Measurements from ENCODE around the gene FRMD4A. TPM values are rescaled to one million over a fixed set of nuclear protein-coding genes. Genes with fewer than 3 reads are reported as not detected.
"Not testable (repeated sequence)": the region's sequence is repeated elsewhere in the genome, so short reads cannot be mapped to it uniquely, and the experiment has no call there.

Gene FRMD4A
- total RNA-seq, 2 experiments from 2014 or later = 0.30 to 0.35 TPM

DNA sequence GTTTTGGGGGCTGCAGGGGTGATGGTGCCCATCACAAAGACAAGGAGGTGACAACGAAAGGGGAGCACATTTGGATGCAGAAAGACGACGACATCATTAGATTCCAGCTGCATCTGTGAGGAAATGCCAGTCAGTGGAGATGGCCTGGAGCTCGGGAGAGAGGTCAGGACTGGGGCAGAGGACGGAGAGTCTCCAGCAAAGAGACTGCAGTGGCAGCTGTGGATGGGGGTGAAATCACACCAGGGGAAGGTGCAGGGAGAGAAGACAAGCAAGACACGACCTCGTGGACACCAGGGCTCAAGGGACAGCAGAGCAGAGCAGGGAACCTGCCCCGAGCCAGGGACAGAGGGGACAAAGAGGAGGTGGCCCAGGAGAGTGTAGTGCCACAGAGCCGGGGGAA, 540.5 kb downstream of the FRMD4A start:
- DNase-seq = no peak
- H3K27ac Mint-ChIP-seq = no peak overlapping the region

DNA sequence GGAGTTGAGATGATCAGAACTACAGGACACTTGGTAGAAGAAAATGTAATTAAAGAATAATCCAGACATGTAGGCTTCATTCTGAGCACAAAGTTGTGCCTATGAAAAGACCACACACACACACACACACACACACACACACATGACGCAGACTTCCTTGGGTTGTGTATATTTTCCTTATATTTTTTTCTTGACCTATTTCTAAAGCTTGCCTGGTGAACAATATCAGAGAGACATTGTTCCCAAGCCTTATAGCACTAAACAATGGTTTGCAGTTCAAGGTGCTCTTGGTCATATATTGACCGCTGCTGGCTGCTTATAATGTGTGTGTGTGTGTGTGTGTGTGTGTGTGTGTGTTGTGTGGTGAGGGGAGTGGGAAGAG, 541.3 kb downstream of the FRMD4A start:
- H3K9me3 Mint-ChIP-seq = no peaks in the 10 kb centered on the region
- no peak for DNase-seq
- ChIA-PET POLR2A (interaction anchor here (4.9 kb wide), 1 partner anchor 396 kb away, joined by 58 read pairs; no protein-coding TSS in a partner anchor), CTCF (no interaction called here)
- H3K36me3 Mint-ChIP-seq (ENCODE audit: low read depth) = no peaks in the 10 kb centered on the region
- H3K4me1 Mint-ChIP-seq = peaks cover 33% of the 10 kb centered on the region
- H3K27me3 Mint-ChIP-seq = no peaks in the 10 kb centered on the region
- peak overlapping the region; percentile 45 for H3K27ac Mint-ChIP-seq
- H3K4me3 Mint-ChIP-seq = no peak overlapping the region

More for the DNA sequence above, 540.5 kb downstream of the FRMD4A start:
- ChIA-PET POLR2A (interaction anchor here (1.2 to 4.9 kb wide), 2 partner anchors 10 to 395 kb away, joined by 3 to 58 read pairs; no protein-coding TSS in a partner anchor), CTCF (no interaction called here)
- no peaks in the 10 kb centered on the region for H3K27me3 Mint-ChIP-seq
- H3K4me1 Mint-ChIP-seq = peaks cover 41% of the 10 kb centered on the region
- H3K36me3 Mint-ChIP-seq (ENCODE audit: low read depth) = no peaks in the 10 kb centered on the region
- no peak overlapping the region for H3K4me3 Mint-ChIP-seq
- H3K9me3 Mint-ChIP-seq = no peaks in the 10 kb centered on the region

GRCh38 chr10:13788711-13789447, 541.8 kb downstream of the FRMD4A start:
- Mint-ChIP-seq H3K4me3 (no peak overlapping the region), H3K9me3 (no peaks in the 10 kb centered on the region), H3K4me1 (peaks cover 33% of the 10 kb centered on the region), H3K27me3 (no peaks in the 10 kb centered on the region), H3K36me3 (ENCODE audit: low read depth) (no peaks in the 10 kb centered on the region), H3K27ac (peak overlapping the region; percentile 70)
- DNase-seq = no peak
- ChIA-PET CTCF (no interaction called here), POLR2A (interaction anchor here (4.9 kb wide), 1 partner anchor 396 kb away, joined by 58 read pairs; no protein-coding TSS in a partner anchor)

DNA sequence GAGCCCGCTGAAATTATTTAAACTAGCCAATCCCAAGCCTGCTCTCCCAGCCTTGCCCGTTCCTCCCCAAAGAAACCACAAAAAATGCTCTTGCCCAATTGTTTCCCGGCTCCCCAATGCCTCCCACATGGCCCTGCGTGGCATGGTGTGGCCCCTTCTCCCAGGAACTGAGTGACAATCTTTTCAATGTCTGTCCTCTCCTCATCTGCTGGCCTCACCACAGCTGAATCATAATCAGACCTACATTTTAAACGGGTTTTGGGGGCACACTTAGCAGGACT, 542.5 kb downstream of the FRMD4A start:
- POLR2A ChIA-PET = interaction anchor here (4.9 kb wide), 1 partner anchor 397 kb away, joined by 58 read pairs; no protein-coding TSS in a partner anchor
- no peaks in the 10 kb centered on the region for H3K9me3 Mint-ChIP-seq
- DNase-seq = no peak
- H3K27me3 Mint-ChIP-seq = no peaks in the 10 kb centered on the region
- H3K36me3 Mint-ChIP-seq (ENCODE audit: low read depth) = no peaks in the 10 kb centered on the region
- H3K4me3 Mint-ChIP-seq = peak overlapping the region; percentile 8
- peaks cover 32% of the 10 kb centered on the region for H3K4me1 Mint-ChIP-seq
- peak overlapping the region; percentile 70 for H3K27ac Mint-ChIP-seq
- CTCF ChIA-PET = no interaction called here

DNA sequence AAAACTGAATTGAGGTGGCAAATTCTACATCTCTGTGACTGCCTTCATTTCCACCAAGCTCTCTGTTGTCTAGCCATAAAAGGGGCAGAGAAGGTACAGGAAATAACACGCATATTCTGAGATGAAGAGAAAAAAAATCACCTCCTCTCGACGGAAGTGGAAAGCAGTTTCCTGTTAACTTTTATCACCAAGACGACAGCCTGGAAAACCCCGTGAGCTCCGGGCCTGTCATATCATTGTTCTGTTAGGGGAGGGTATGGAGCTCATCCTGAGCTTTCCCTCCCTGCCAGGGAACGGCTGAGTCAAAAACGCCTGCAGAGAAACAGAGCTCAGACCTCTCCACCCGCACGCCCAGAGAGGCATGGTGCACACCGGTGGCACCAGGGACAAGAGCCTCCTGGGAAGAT, 543.7 kb downstream of the FRMD4A start:
- Mint-ChIP-seq H3K4me1 (peaks cover 32% of the 10 kb centered on the region), H3K27me3 (no peaks in the 10 kb centered on the region), H3K4me3 (peak overlapping the region; percentile 52), H3K27ac (peak overlapping the region; percentile 86), H3K9me3 (no peaks in the 10 kb centered on the region), H3K36me3 (ENCODE audit: low read depth) (no peaks in the 10 kb centered on the region)
- DNase-seq = peak; percentile 75
- CTCF ChIA-PET = interaction anchor here (0.6 to 1.4 kb wide), 6 partner anchors 9 to 1173 kb away, joined by 3 to 12 read pairs (median 4); partner anchors contain the start of gene MEIG1
- POLR2A ChIA-PET = interaction anchor here (0.6 to 4.9 kb wide), 4 partner anchors 9 to 398 kb away, joined by 3 to 58 read pairs (median 6); partner anchors contain the start of gene PRPF18

DNA sequence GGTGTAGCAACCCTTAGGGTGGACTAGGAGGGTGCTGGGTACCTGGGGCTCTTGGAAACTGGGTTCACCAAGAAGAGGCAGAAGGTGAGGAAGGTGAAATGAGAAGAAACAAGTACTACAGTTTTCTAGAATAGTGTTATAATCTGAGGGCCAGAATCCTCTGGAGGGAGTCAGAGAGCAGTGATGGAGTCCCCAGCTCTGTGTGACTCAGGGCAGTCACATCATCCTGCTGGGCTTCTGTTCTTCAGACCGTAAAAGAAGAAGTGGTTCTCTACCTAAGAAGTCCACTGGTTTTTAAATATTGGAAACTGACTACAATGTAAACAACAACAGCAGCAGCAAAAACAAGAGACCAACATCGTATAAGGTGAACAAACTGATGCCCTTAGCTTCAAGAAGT, 546.7 kb downstream of the FRMD4A start:
- no peak overlapping the region for H3K27ac Mint-ChIP-seq
- no peaks in the 10 kb centered on the region for H3K36me3 Mint-ChIP-seq (ENCODE audit: low read depth)
- no peak for DNase-seq
- no peak overlapping the region for H3K4me3 Mint-ChIP-seq
- ChIA-PET POLR2A (interaction anchor here (2.0 kb wide), 1 partner anchor 401 kb away, joined by 15 read pairs; no protein-coding TSS in a partner anchor), CTCF (interaction anchor here (0.6 to 1.7 kb wide), 7 partner anchors 11 to 1108 kb away, joined by 3 to 6 read pairs (median 4); no protein-coding TSS in a partner anchor)
- no peaks in the 10 kb centered on the region for H3K9me3 Mint-ChIP-seq
- no peaks in the 10 kb centered on the region for H3K27me3 Mint-ChIP-seq
- H3K4me1 Mint-ChIP-seq = peaks cover 29% of the 10 kb centered on the region

DNA sequence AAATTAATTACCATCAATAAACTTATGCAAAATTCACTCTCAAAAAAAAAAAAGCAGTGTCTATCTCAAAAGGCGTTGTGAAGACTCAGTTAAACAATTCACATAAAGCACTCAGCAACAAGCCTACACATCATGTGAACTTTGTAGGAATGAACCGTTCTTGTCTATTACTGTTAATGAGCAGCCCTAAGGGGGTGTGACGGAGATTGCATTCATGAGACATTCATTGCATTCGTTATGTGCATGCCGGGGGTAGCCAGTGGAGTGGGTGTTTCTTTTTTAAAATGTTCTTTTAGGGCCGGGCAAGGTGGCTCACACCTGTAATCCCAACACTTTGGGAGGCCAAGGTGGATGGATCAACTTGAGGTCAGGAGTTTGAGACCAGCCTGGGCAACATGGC, 551.0 kb downstream of the FRMD4A start:
- ChIA-PET CTCF (interaction anchor here (0.7 kb wide), 1 partner anchor 444 kb away, joined by 3 read pairs; no protein-coding TSS in a partner anchor), POLR2A (no interaction called here)
- Mint-ChIP-seq H3K27me3 (peaks cover 10% of the 10 kb centered on the region), H3K4me3 (no peak overlapping the region), H3K27ac (no peak overlapping the region), H3K36me3 (ENCODE audit: low read depth) (no peaks in the 10 kb centered on the region), H3K9me3 (no peaks in the 10 kb centered on the region), H3K4me1 (peaks cover 3% of the 10 kb centered on the region)
- no peak for DNase-seq

DNA sequence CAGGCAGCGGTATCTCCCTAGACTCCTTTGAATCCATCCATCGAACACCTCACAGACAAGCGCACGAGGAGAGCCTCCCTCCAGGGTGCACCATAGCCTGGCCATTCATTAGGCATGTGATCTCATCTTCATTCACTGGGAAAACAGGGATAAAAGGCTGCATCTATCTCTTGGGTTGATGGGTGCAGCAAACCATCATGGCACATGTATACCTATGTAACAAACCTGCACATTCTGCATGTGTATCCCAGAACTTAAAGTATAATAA, 552.1 kb downstream of the FRMD4A start:
- not testable (repeated sequence) for H3K4me1 Mint-ChIP-seq

GRCh38 chr10:13776861-13777311, 553.8 kb downstream of the FRMD4A start:
- Mint-ChIP-seq H3K4me3 (no peak overlapping the region), H3K27ac (no peak overlapping the region), H3K36me3 (ENCODE audit: low read depth) (no peaks in the 10 kb centered on the region), H3K27me3 (peaks cover 31% of the 10 kb centered on the region), H3K9me3 (no peaks in the 10 kb centered on the region), H3K4me1 (peaks cover 3% of the 10 kb centered on the region)
- ChIA-PET CTCF (interaction anchor here (0.5 to 2.3 kb wide), 7 partner anchors 13 to 426 kb away, joined by 3 to 9 read pairs (median 3); no protein-coding TSS in a partner anchor), POLR2A (no interaction called here)
- no peak for DNase-seq

More for the DNA sequence above, 552.1 kb downstream of the FRMD4A start:
- DNase-seq; CTCF ChIA-PET; POLR2A ChIA-PET; H3K4me3 Mint-ChIP-seq; H3K9me3 Mint-ChIP-seq; H3K27ac Mint-ChIP-seq; H3K36me3 Mint-ChIP-seq (ENCODE audit: low read depth): not testable (repeated sequence)
- peaks cover 19% of the 10 kb centered on the region for H3K27me3 Mint-ChIP-seq

- Mint-ChIP-seq H3K27me3 (peaks cover 31% of the 10 kb centered on the region), H3K9me3 (no peaks in the 10 kb centered on the region), H3K36me3 (ENCODE audit: low read depth) (no peaks in the 10 kb centered on the region), H3K4me3 (no peak overlapping the region), H3K27ac (no peak overlapping the region), H3K4me1 (peaks cover 3% of the 10 kb centered on the region)
- DNase-seq = no peak
- ChIA-PET POLR2A (interaction anchor here (0.6 kb wide), 1 partner anchor 410 kb away, joined by 4 read pairs; no protein-coding TSS in a partner anchor), CTCF (interaction anchor here (0.5 to 2.3 kb wide), 4 partner anchors 12 to 344 kb away, joined by 3 to 9 read pairs (median 4); no protein-coding TSS in a partner anchor)
These were observed 554.6 kb downstream of the FRMD4A start for GRCh38 chr10:13775786-13776775.

DNA sequence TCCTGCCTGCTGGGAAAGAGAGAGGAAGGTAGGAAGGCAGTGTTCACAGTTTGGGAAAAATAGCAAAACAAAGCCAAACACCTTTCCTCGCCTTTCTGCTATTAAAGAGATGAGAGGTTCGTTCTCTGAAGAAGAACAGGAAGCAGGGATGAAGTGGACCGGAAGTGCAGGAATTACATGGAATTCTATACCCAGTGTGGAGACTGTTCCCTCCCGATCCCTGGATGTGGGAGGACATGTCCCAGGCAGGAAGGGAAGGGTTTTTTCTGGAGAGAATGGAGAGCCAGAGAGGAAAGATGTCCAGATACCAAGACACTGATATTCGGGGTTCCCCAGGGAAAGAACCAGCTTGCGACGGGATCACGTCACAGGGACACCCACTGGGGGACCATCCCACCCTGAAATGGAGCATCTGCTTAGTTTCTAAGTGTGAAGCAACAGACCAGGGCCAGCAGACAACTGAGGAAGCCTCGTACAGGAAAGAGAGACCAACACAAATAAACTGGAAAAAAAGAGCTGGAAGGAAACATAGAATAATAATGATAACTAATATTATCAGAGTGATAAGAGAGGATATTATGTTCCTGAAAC, 556.3 kb downstream of the FRMD4A start:
- no peak for DNase-seq
- no peak overlapping the region for H3K4me3 Mint-ChIP-seq
- no peaks in the 10 kb centered on the region for H3K9me3 Mint-ChIP-seq
- POLR2A ChIA-PET = no interaction called here
- no peak overlapping the region for H3K27ac Mint-ChIP-seq
- H3K27me3 Mint-ChIP-seq = peaks cover 31% of the 10 kb centered on the region
- peaks cover 3% of the 10 kb centered on the region for H3K4me1 Mint-ChIP-seq
- no peaks in the 10 kb centered on the region for H3K36me3 Mint-ChIP-seq (ENCODE audit: low read depth)
- CTCF ChIA-PET = no interaction called here

DNA sequence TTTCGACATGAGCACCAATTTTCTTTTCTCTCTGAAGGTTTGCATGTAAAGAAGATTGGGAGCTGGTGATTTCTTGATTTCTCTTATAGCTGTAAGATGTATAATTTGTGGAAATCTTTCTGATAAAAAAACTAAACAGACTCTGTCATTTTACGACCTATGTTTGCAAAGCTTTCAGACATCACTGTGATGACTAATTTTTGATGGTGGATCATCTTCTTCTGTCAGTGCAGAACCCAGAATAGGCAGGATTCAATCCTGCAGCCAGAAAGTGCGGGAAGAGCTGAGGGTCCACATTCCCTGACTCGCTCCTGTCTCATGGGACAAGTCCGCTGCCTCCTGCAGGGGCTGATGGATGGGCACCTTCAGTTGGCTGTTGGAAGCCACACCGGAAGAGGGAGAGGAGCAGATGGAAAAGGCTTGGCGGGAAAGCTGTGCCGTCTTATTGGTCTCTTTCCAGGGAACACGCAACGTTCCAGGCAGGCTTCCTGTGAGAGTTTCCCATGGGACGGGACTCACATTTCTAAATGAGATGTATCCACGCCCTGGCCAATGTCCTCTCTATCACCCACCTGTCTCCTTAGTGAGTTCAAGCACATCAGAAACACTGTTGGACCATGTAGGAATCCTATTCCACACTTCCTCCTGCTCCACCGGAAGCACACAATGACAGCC, 557.1 kb downstream of the FRMD4A start:
- POLR2A ChIA-PET = no interaction called here
- no peak for DNase-seq
- H3K36me3 Mint-ChIP-seq (ENCODE audit: low read depth) = no peaks in the 10 kb centered on the region
- H3K27ac Mint-ChIP-seq = no peak overlapping the region
- no peak overlapping the region for H3K4me3 Mint-ChIP-seq
- CTCF ChIA-PET = interaction anchor here (0.6 kb wide), 1 partner anchor 10 kb away, joined by 3 read pairs; no protein-coding TSS in a partner anchor
- peaks cover 3% of the 10 kb centered on the region for H3K4me1 Mint-ChIP-seq
- H3K27me3 Mint-ChIP-seq = peaks cover 31% of the 10 kb centered on the region
- H3K9me3 Mint-ChIP-seq = no peaks in the 10 kb centered on the region

Data from activated CD4-positive, alpha-beta memory T cell treated with anti-CD3 and anti-CD28 coated beads, Interleukin-2, amount 10 ng/mL, durations not matched to agents 7 days and 5 days (primary cell).